Measurements from ENCODE around the gene NSFL1C. TPM values are rescaled to one million over a fixed set of nuclear protein-coding genes. Genes with fewer than 3 reads are reported as not detected.

NSFL1C gene
- polyA plus RNA-seq, 2 of the 4 experiments (the other 2 are of a cell fraction) = 56.6 to 136 TPM

DNA sequence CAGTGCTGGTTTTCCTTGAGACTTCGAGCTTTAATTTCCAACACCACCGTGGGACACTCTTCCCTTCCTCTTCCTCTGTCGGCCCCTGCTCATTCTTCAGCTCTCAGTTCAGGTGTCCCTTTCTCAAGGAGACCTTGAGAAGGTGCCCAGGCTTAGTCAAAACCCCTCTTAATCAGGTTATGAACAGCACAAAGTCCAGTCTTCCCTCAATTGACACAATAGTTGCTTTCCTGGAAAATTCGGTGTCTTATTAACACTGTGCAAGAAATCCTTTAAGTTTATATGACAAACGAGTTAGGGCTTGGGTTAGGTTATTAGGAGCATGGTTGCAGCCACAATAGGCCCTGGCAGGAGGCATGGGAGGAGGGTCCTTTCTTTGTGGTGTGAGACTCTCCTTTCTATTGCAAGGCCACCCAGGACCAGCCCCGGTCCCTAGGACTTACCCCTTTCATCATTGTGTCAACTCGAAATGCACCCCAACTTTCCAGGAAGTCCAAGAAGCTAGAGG, 1.5 kb upstream of the NSFL1C start:
- no peak for DNase-seq (ENCODE audit: low read depth in 1 of 2, low spot score in 1 of 2)
- no peak for ATAC-seq
- H3K9me3 ChIP-seq = no peaks in the 10 kb centered on the region
- ChIA-PET POLR2A (no interaction called here), CTCF (interaction anchor here (0.7 to 12.5 kb wide), 26 partner anchors 9 to 635 kb away, joined by 3 to 306 read pairs (median 5); partner anchors contain the start of gene SIRPB2)
- H3K4me1 ChIP-seq = peaks cover 41% of the 10 kb centered on the region
- H3K4me3 ChIP-seq = no peak overlapping the region
- H3K27ac ChIP-seq = peak overlapping the region; percentile 1 to 89; a peak in 4 of 6 replicates
- no peak overlapping the region for H3K4me2 ChIP-seq
- TF ChIP-seq RCOR1 (IDR thresholded peaks at IDR 0.05; ENCODE audit: low read depth, low read length) (no peak), RARB (CRISPR knock-in tag; IDR thresholded peaks at IDR 0.05) (no peak), USF2 (IDR thresholded peaks at IDR 0.05) (no peak), ZC3H11A (IDR thresholded peaks at IDR 0.05) (no peak)
- TF ChIP-seq, protein P1, sequence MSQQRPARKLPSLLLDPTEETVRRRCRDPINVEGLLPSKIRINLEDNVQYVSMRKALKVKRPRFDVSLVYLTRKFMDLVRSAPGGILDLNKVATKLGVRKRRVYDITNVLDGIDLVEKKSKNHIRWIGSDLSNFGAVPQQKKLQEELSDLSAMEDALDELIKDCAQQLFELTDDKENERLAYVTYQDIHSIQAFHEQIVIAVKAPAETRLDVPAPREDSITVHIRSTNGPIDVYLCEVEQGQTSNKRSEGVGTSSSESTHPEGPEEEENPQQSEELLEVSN (IDR thresholded peaks at IDR 0.05; ENCODE audit: borderline replicate concordance, low read depth) = no peak
- TF ChIP-seq, protein P2, sequence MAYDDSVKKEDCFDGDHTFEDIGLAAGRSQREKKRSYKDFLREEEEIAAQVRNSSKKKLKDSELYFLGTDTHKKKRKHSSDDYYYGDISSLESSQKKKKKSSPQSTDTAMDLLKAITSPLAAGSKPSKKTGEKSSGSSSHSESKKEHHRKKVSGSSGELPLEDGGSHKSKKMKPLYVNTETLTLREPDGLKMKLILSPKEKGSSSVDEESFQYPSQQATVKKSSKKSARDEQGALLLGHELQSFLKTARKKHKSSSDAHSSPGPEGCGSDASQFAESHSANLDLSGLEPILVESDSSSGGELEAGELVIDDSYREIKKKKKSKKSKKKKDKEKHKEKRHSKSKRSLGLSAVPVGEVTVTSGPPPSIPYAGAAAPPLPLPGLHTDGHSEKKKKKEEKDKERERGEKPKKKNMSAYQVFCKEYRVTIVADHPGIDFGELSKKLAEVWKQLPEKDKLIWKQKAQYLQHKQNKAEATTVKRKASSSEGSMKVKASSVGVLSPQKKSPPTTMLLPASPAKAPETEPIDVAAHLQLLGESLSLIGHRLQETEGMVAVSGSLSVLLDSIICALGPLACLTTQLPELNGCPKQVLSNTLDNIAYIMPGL (CRISPR knock-in tag; IDR thresholded peaks at IDR 0.05; ENCODE audit: borderline replicate concordance) = no peak
- WGBS (ENCODE audit: missing lambda C conversion rate) = 73% methylated on average over 7 of the region's 7 CpGs
- FAIRE-seq = no peak

DNA sequence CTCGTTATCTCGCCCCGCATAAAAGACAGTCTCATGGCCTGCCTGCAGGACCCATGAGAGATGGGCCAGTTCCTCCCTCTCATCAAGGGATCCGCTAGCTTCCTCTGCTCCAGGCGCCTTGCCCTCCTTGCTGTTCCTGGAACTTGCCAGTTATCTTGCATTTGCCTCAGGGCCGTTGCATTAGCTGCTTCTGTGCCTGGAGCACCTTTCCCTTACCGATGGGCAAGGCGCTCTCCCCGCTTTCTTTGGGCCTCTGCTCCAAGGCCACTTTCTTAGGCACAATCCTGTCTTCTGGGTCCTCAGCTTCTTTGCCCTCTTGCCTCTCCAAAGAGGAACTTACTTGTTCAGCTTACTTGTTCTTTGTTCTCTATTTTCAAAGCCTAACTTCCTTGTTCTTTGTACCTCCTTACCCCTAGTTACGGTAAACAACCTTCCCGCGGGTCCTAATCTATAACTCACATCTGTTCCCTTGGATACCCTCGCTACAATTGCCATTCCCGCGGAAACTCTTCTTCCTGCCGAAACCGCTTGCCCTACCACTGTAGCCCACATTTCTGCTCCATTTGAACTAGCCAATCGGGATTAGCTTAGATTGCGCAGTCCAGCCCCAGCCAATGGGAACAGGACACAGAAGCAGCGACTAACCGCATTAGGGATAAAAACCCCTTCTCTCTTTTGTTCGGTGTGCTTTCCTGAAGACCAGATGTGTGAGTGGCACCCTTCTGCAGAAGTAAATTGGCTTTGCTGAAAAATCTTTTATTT, 887 bp upstream of the NSFL1C start:
- FAIRE-seq = no peak
- H3K4me3 ChIP-seq = peak overlapping the region; percentile 97; the same call in 2 of the 3 replicates
- H3K9me3 ChIP-seq = no peaks in the 10 kb centered on the region
- peak overlapping the region; percentile 14 to 33; a peak in 4 of 6 replicates for H3K27ac ChIP-seq
- POLR2A ChIA-PET = interaction anchor here (0.6 to 2.1 kb wide), 3 partner anchors 36 to 314 kb away, joined by 3 to 7 read pairs (median 4); no protein-coding TSS in a partner anchor
- H3K4me1 ChIP-seq = peaks cover 37% of the 10 kb centered on the region
- H3K4me2 ChIP-seq = peak overlapping the region; percentile 72
- TF ChIP-seq, protein P3, sequence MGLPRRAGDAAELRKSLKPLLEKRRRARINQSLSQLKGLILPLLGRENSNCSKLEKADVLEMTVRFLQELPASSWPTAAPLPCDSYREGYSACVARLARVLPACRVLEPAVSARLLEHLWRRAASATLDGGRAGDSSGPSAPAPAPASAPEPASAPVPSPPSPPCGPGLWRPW (IDR thresholded peaks at IDR 0.05) = no peak
- no peak for TF ChIP-seq HOXB13 (CRISPR knock-in tag; IDR thresholded peaks at IDR 0.05; ENCODE audit: low read depth)
- no peak for TF ChIP-seq TFCP2L1 (CRISPR knock-in tag; IDR thresholded peaks at IDR 0.05)
- TF ChIP-seq CHD4 (IDR thresholded peaks at IDR 0.05; ENCODE audit: borderline replicate concordance) = no peak
- no peak for TF ChIP-seq JUN (IDR thresholded peaks at IDR 0.05)
- no peak for TF ChIP-seq ZSCAN20 (CRISPR knock-in tag; IDR thresholded peaks at IDR 0.05)
- no peak for TF ChIP-seq POLR2A (IDR thresholded peaks at IDR 0.05; ENCODE audit: low read length)
- TF ChIP-seq SMC3 (IDR thresholded peaks at IDR 0.05) = no peak
- DNase-seq (ENCODE audit: low read depth in 1 of 2, low spot score in 1 of 2) = no peak
- CTCF ChIA-PET = interaction anchor here (0.7 to 12.5 kb wide), 35 partner anchors 9 to 636 kb away, joined by 3 to 306 read pairs (median 6); partner anchors contain the start of genes FKBP1A and SIRPB2
- WGBS (ENCODE audit: missing lambda C conversion rate) = 76% methylated on average over 22 of the region's 22 CpGs
- no peak for ATAC-seq

DNA sequence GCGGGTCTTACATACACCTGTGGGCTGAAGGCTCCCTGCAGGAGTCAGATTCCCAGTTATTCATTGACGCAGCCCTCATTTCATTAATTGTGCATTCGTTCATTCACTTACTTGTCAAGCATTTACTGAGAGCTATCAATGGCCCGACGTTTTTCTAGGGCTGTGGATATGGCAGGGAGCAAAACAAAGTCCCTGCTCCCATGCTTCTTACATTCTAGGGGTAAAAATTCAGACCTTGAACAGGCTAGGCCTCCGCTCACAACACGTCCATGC, 369 bp upstream of the NSFL1C start:
- WGBS (ENCODE audit: missing lambda C conversion rate) = 0% methylated on average over 7 of the region's 7 CpGs
- H3K4me2 ChIP-seq = peak overlapping the region; percentile 72
- FAIRE-seq (no peak), ATAC-seq (peak in 1 of 2 experiments; percentile 2; a peak in 1 of 6 replicates), DNase-seq (ENCODE audit: low read depth in 1 of 2, low spot score in 1 of 2) (no peak)
- H3K4me3 ChIP-seq = peak overlapping the region; percentile 97; the same call in 2 of the 3 replicates
- no peaks in the 10 kb centered on the region for H3K9me3 ChIP-seq
- H3K4me1 ChIP-seq = peaks cover 37% of the 10 kb centered on the region
- H3K27ac ChIP-seq = peak overlapping the region; percentile 14 to 33; a peak in 4 of 6 replicates
- CTCF ChIA-PET = interaction anchor here (0.7 to 12.5 kb wide), 33 partner anchors 8 to 636 kb away, joined by 3 to 306 read pairs (median 7); partner anchors contain the start of genes FKBP1A and SIRPB2
- POLR2A ChIA-PET = interaction anchor here (0.6 to 2.1 kb wide), 3 partner anchors 36 to 314 kb away, joined by 3 to 7 read pairs (median 4); no protein-coding TSS in a partner anchor
- TF ChIP-seq POLR2A (IDR thresholded peaks at IDR 0.05; ENCODE audit: low read length) (no peak), CTCF (IDR thresholded peaks at IDR 0.05) (no peak), BHLHE40 (IDR thresholded peaks at IDR 0.05; ENCODE audit: low read depth, low read length) (no peak), ZC3H11A (IDR thresholded peaks at IDR 0.05) (no peak), ATOH8 (CRISPR knock-in tag; IDR thresholded peaks at IDR 0.05; ENCODE audit: low read depth) (no peak), NR3C1 (IDR thresholded peaks at IDR 0.05) (no peak), HOXA7 (CRISPR knock-in tag; IDR thresholded peaks at IDR 0.05) (no peak), RCOR1 (IDR thresholded peaks at IDR 0.05; ENCODE audit: low read depth, low read length) (no peak), MYC (IDR thresholded peaks at IDR 0.05; ENCODE audit: borderline replicate concordance, low read length) (no peak)
- TF ChIP-seq, protein P2 (CRISPR knock-in tag; IDR thresholded peaks at IDR 0.05; ENCODE audit: borderline replicate concordance) = no peak
- TF ChIP-seq, protein P4, sequence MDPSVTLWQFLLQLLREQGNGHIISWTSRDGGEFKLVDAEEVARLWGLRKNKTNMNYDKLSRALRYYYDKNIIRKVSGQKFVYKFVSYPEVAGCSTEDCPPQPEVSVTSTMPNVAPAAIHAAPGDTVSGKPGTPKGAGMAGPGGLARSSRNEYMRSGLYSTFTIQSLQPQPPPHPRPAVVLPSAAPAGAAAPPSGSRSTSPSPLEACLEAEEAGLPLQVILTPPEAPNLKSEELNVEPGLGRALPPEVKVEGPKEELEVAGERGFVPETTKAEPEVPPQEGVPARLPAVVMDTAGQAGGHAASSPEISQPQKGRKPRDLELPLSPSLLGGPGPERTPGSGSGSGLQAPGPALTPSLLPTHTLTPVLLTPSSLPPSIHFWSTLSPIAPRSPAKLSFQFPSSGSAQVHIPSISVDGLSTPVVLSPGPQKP (IDR thresholded peaks at IDR 0.05; ENCODE audit: low read depth, low read length) = no peak

All from A549 (cell line).